Measurements from ENCODE around the gene IPO11. TPM values are rescaled to one million over a fixed set of nuclear protein-coding genes. Genes with fewer than 3 reads are reported as not detected.

IPO11 gene
- total and polyA plus RNA-seq, 2 of the 4 experiments (the other 2 are of a cell fraction): 12.6 to 40.0 TPM

DNA sequence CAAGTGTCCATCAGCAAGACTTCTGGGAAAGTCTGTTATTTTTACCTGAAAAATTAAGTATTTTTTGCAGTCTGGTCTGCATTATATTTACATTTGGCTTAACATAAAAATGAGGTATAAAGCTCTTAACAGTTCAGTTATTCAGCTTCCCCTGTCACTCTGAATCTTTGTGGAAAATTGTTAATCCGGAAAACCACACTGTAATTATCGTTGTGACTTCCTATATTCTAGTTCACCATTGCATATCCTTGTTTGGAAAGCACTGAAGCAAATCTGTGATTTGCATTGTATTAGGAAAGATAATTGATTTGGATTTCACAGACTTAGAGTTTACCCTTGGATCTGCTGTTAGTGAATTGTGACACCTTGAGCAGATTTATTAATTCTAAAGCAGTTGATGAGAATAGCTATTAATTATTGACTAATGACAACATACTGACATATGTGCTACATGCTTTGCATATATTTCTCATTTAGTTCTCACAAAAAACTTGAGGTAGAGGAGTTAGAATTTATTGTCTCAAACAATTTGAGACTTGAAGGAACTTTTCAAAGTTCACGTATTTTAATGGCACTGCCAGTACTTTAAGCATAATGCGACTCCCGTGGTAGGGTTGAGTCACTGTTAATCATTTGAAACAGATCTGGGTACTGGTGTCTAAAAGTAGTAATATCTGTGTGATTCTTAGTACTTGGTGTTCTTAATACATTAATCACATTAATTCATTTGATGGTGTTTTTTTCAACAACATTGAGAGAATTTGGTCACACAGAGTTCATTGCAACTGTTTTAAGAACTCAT is 94.3 kb downstream of the IPO11 start:
- H3K79me1 ChIP-seq (ENCODE audit: low read depth in 1 of 2, low read length in 2 of 2): no peaks in the 10 kb centered on the region
- H2BK120ac ChIP-seq (ENCODE audit: low read depth, low read length): no peak overlapping the region
- H3K18ac ChIP-seq (ENCODE audit: low read depth, low read length): no peak overlapping the region
- H3K4me2 ChIP-seq (ENCODE audit: low read depth, low read length): no peak overlapping the region
- H4K5ac ChIP-seq (ENCODE audit: low read depth, low read length): no peak overlapping the region
- no peak overlapping the region for H3K14ac ChIP-seq (replicated peaks; ENCODE audit: low read depth, low read length)
- in situ Hi-C loops (cut with MboI; ENCODE audit: low sequenced_read_pairs) (no loop called here), intact Hi-C loops (cut with micrococcal nuclease) (no loop called here), dilution Hi-C loops (cut with HindIII; ENCODE audit: low sequenced_read_pairs, unreplicated experiment) (no loop called here)
- H3K27me3 ChIP-seq (ENCODE audit: control insufficient read depth, insufficient read depth, low read length): no peaks in the 10 kb centered on the region
- ATAC-seq (ENCODE audit: low read depth) (no peak), DNase-seq (no peak)
- H3K4ac ChIP-seq (ENCODE audit: low read depth, low read length): no peak overlapping the region
- no peaks in the 10 kb centered on the region for H3K9me1 ChIP-seq (ENCODE audit: insufficient read depth, low read length)
- H3K56ac ChIP-seq (ENCODE audit: extremely low read depth, insufficient read depth, low read length): no peak overlapping the region
- TF ChIP-seq ELK1 (IDR thresholded peaks at IDR 0.05; ENCODE audit: borderline replicate concordance, low read depth, low read length) (no peak), CTCF (conservative IDR thresholded peaks at IDR 0.05; ENCODE audit: low read depth, low read length) (no peak), RAD21 (IDR thresholded peaks at IDR 0.05; ENCODE audit: low read length) (no peak), MAFK (IDR thresholded peaks at IDR 0.05; ENCODE audit: low read depth, low read length) (no peak), MXI1 (IDR thresholded peaks at IDR 0.05; ENCODE audit: borderline replicate concordance, low read depth, low read length) (no peak), NFE2L2 (IDR thresholded peaks at IDR 0.05; ENCODE audit: low read depth, low read length) (no peak), FOS (IDR thresholded peaks at IDR 0.05; ENCODE audit: low read depth, low read length) (no peak), RCOR1 (IDR thresholded peaks at IDR 0.05; ENCODE audit: insufficient replicate concordance, low read length) (no peak), CHD1 (IDR thresholded peaks at IDR 0.05; ENCODE audit: low read depth, low read length) (no peak), BHLHE40 (IDR thresholded peaks at IDR 0.05; ENCODE audit: low read depth, low read length) (no peak), CEBPB (IDR thresholded peaks at IDR 0.05; ENCODE audit: low read depth, low read length) (no peak), POLR2A (IDR thresholded peaks at IDR 0.05; ENCODE audit: low read depth, low read length) (no peak), RFX5 (IDR thresholded peaks at IDR 0.05; ENCODE audit: low read depth, low read length) (no peak)
- TF ChIP-seq, protein P1, sequence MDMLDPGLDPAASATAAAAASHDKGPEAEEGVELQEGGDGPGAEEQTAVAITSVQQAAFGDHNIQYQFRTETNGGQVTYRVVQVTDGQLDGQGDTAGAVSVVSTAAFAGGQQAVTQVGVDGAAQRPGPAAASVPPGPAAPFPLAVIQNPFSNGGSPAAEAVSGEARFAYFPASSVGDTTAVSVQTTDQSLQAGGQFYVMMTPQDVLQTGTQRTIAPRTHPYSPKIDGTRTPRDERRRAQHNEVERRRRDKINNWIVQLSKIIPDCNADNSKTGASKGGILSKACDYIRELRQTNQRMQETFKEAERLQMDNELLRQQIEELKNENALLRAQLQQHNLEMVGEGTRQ (IDR thresholded peaks at IDR 0.05; ENCODE audit: low read depth, low read length): no peak
- no peak overlapping the region for H2AFZ ChIP-seq (replicated peaks; ENCODE audit: low read length, poor library complexity)
- no peak overlapping the region for H2AK5ac ChIP-seq (ENCODE audit: low read depth, low read length)
- no peak overlapping the region for H2BK15ac ChIP-seq (ENCODE audit: low read depth, low read length)
- H3K4me1 ChIP-seq (ENCODE audit: control insufficient read depth, insufficient read depth, low read length): no peaks in the 10 kb centered on the region
- H2BK5ac ChIP-seq (ENCODE audit: low read depth, low read length, poor library complexity, severe bottlenecking): no peak overlapping the region
- no peaks in the 10 kb centered on the region for H3K9me3 ChIP-seq (ENCODE audit: control insufficient read depth, insufficient read depth, low read length)
- H3K36me3 ChIP-seq (ENCODE audit: control insufficient read depth, insufficient read depth, low read length): no peaks in the 10 kb centered on the region
- no peak overlapping the region for H3K9ac ChIP-seq (ENCODE audit: low read depth, low read length)
- no peak overlapping the region for H3K27ac ChIP-seq (ENCODE audit: insufficient read depth, low read length)
- H3K23ac ChIP-seq (ENCODE audit: low read depth, low read length): no peak overlapping the region
- no peak overlapping the region for H3K4me3 ChIP-seq (ENCODE audit: insufficient read depth, low read depth, low read length)
- POLR2A ChIA-PET (ENCODE audit: unreplicated experiment): no interaction called here
- H4K91ac ChIP-seq (ENCODE audit: insufficient read depth, low read depth, low read length): no peak overlapping the region
- BruUV-seq (replicated peaks): no TSS peak
- no peaks in the 10 kb centered on the region for H4K20me1 ChIP-seq (ENCODE audit: insufficient read depth, low read length)
- WGBS, 2 experiments (ENCODE audit: extremely low coverage in 2 of 2, insufficient read length in 1 of 2): no CpG with 5 or more reads among the region's 5 CpGs
- H2BK20ac ChIP-seq (ENCODE audit: low read depth, low read length): no peak overlapping the region
- H4K8ac ChIP-seq (ENCODE audit: low read depth in 2 of 2, low read length in 2 of 2): no peak overlapping the region
- CTCF ChIA-PET: no interaction called here
- H2AK9ac ChIP-seq (replicated peaks; ENCODE audit: low read depth, low read length, poor library complexity): no peak overlapping the region

Measured in IMR-90 (cell line).